DMS 273 treated with DMSO at 0.1 percent for 48 hours (cell line): ENCODE data around the gene EBF4.
"Not testable (repeated sequence)": the region's sequence is repeated elsewhere in the genome, so short reads cannot be mapped to it uniquely, and the experiment has no call there.

Experiments used
- DNase-seq: peaks from one replicate; lab custom pipeline; 2025; lab: John Stamatoyannopoulos, UW

The EBF4 gene

DNA sequence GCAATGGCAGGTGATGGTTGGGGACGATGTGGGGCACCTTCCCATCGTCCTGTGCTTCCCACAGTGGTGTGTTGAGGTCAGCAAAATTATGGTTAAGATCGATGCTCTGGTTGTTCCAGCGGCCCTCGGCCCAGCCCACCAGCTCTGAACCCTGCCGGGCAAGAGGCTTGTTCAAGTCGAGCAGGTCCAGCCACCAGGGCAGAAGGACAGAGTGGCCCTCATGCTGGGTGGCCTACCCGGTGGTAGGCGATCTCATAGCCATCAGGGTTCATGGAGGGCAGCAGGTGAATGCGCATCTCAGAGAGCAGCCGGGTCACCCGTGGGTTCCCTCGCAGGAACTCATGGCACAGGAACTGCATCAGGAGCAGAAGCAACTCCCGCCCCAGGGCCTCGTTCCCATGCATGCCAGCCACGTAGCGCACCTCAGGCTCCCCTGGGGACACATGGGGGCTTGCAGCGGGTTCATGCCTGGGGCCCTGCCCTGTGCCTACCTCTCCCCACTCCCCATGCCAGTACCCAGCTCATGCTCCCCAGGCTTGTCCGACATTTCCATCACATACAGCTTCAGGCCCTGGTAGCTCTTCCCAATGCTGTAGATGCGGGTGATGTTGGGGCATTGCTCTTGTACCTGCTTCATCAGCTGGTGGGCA lies 103.6 kb downstream of the EBF4 start:
- no peak for DNase-seq

DNA sequence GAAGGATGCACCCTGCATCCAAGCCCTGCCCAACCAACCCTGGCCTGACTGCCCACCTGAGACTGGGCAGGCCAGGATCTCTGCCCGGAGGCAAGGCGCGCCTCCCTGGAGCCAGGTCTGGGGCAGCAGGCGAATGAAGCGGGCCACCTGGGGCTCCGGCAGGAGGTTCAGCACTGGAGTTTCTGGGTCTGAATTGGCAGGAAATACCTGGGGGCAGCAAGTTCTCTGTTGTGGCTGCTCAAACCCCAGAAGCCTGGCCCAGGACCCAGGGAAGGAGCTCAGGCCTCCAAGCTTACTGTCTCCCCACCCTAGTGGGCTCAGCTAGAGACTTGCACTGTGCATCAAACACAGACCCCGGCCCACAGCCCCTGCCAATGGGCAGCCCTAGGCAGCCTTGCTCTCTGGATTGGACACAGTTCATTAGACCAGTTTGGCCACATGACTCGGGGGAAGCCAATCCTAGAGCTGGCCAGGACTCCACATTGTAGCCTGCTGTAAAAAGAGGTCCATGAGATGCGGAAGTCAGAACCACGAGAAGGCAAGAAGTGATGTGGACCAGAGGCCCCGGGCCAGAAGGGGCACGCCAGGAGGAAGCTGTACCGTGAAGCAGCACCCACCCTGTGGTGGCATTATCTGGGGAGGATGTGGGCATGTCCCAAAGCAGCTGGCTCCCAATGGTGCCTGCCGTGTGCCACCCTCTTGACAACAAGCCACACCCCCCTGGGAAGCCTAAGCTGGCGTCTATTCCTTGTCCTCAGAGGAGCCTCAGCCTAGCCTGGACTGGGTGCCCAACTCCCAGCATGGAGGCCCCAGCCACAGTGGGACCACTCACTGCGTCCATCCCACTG lies 104.8 kb downstream of the EBF4 start:
- no peak for DNase-seq

DNA sequence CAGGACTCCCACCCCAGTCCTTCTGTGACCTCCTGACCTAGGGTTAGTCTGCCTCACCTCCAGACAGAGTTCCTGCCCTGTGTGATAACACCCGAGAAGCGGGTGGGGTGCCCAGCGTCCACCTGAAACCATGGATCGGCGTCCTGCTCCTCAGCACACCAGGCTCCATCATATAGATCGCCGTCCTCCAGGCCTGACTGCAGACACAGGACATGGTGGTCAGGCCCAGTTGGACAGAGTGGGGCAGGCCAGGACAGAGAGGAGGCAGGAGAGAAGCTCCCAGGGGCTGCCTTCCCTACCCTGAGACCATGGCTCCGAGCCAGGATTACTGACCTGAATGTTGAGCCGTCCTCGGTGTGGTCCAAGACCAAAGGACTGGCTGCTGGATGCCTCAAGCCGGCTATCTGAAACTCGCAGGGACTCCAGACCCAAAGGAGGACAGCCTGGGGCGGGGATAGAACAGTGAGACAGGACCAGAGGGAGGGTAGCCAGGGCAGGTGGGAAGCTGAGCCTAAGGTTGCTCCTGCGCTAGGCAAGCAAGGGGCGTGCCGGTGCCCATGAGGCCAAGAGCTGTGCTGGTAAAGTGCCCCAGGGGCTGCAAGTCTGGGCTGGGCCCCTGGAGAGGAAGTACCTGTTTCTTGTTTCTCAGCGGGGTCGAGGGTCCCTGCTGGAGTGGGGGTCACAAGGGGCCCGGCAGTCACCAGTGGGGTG lies 105.7 kb downstream of the EBF4 start:
- DNase-seq = no peak

- no peak for DNase-seq
Measured at GRCh38 chr20:2798814-2799213, 106.2 kb downstream of the EBF4 start.

DNA sequence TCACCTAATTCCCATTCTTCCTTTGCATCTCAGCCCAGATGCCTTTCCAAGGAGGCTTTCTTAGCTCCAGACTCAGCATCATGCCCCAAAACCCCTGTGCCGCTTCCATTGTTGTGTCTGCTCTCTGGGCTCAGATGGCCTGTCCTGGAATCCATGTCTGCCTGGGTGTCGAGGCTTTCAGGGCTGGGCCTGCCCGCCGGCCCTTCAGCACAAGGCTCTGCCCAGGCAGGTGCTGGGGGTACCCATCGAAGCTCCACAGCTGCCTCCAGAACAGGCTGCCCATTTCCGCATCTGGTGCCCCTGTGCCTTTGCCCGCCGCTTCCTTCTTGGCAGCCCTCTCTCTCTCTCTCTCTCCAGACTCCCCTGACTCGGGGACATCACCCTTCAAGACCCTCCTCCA lies 106.7 kb downstream of the EBF4 start:
- DNase-seq = no peak

- no peak for DNase-seq
Measured at GRCh38 chr20:2799688-2800520, 107.3 kb downstream of the EBF4 start.

DNA sequence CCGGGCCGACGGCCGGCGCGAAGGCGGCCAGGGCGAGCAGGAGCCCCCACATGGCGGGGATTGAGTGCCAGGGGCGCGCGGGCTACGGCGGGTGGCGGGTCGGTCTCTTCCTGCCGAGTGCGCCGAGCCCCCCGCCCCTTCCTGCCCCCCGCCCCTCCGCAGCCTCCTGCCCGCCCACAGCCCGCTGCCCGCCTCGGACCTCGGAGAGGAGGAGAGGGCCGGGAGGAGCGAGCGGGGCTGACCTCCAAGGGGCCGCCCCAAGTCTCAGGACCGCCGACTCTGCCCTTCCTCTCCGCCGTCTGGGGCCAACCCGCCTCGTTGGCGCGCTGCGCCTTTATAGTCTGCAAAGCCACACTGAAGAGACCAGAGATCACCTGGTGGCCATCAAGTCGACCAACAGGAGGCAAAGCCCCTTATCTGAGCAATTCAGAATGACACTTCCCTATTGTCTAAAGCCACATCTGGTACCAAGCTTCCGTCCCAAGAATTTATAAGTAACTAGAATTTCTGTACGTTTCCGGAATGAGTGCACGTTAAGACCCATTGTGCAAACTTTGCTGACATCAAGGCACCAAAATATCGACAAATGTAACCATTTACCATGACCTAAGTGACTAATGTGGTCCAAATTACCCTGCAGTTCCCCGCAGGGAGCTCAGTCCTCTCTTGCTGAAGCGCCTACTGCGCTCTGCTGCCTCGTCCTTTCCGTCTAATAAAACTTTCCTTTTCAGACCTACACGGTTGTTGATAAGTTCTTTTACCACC lies 108.1 kb downstream of the EBF4 start, which contains the start of gene CPXM1:
CPXM1 (minus strand) TSS at position 107 of the 765 bp plus-strand sequence; CDS start at position 52, 55 bp downstream.
- no peak for DNase-seq

- no peak for DNase-seq
Measured at GRCh38 chr20:2801286-2801728, 108.7 kb downstream of the EBF4 start.

DNA sequence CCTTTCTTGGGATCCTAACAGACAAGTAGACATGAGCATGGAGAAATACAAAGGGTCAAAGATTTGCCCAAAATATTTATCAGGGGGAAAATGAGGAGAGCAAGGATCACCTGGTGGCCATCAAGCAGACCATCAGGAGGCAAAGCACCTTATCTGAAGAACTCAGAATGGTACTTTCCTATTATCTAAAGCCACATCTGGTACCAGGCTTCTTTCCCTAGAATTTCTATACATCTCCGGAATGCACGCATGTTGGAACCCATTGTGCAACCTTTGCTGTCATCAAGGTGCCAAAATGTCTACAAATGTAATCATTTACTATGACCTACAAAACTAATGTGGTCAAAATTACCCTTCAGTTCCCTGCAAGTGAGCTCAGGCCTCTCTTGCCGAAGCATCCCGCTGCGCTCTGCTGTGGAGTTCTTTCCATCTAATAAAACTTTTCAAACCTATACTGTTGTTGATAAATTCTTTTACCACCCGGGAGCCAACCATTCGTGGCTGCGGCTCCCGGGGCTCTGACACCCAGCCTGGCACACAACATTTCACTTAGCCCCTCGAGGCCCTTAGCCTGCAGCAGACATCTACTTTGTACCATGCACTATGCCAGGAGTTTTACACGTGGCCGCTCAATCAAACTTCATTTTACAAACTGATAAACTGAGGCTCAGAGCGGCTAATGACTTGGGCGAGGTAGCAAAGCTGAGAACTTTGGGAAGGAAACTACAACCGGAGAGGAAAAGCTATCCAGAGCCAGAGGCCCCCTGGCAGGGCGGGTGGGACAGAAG lies 111.7 kb downstream of the EBF4 start:
- no peak for DNase-seq

DNA sequence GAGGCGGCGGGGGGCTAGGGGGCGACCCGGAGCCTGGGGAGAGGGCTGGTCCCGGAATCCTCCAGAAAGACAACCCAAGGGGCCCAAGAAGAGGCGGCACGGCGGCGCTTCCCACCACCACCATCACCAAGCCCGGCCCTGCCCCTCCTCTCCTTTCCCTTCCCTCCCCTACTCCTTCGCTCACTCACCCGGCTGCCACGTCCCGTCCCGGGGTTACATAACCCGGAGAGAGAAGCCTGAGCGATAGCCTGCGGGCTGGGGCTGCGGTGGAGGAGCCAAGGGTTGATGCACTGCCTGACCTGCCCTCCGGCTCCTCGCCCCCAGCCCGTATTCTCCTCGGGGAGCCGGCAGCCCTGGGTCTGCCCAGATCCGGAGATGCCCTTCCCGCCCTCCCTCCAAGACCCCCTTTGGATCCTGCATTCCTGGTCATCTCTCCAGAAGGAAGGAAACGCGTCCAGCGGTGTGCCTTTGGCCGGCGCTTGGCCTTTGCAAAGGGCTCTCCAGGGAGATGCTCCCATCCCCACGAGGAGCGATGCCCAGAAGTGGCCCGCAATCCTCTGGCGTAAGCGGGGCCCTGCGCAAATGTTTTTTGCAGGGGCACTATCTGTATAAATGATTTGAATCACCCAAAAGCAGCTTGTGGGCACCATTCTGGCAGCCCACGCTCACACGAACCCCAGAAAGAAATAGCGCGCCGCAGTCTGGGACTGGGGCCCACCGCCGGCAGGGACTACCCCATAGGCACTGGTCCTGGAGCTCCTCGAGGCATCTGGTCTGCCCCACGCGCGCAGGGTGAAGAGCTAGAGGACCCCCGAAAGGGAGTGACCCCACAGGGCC lies 112.5 kb downstream of the EBF4 start:
- DNase-seq = no peak

- no peak for DNase-seq
Measured at GRCh38 chr20:2805689-2806350, 113.2 kb downstream of the EBF4 start.

GRCh38 chr20:2806351-2806701 lies 113.7 kb downstream of the EBF4 start:
- DNase-seq = no peak

- no peak for DNase-seq
Measured at GRCh38 chr20:2807019-2807418, 114.4 kb downstream of the EBF4 start.

GRCh38 chr20:2807929-2808328 lies 115.3 kb downstream of the EBF4 start:
- not testable (repeated sequence) for DNase-seq

DNA sequence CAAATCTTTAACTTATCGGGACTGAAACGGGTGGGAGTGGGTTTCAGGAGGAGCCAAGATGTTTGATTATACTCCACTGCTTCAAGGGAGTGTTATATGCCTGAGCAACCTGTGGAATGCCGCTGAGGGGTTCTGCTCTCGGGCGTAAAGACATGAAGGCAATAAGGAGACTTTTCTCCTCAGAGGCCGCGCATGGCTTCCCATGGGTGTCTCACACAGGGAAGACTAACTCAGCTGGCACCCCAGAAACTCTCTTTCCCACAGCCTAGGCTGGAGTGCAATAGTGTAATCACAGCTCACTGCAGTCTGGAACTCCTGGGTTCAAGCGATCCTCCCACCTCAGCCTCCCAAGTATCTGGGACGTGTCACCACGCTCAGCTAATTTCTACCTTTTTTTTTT lies 117.1 kb downstream of the EBF4 start:
- no peak for DNase-seq
